ENCODE results near the gene PLEKHA6. TPM values are rescaled to one million over a fixed set of nuclear protein-coding genes. Genes with fewer than 3 reads are reported as not detected.

PLEKHA6 gene
- total and polyA plus RNA-seq, 2 experiments from 2014 or later = 2.8 to 6.2 TPM

DNA sequence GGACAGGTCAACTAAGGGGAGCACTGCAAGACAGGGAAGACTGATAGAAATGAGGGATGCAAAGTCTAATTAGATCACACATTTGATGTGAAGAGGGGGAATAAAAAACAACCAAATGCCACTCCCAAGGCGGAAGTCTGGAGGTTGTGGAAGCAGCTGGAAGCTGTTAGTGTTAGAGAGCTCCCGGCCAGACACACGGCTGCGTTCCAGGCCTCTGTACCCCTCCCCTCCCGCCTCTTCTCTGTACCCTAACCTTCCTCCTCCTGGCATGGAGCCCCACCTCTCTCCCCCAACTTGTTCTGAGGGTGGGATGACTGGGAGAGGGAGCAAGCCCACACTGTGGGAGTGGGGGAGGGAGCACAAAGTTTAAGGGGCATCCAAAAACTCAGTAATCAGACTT is 67.0 kb downstream of the PLEKHA6 start:
- Histone ChIP-seq H3K4me1 (ENCODE audit: insufficient read depth) (peaks cover 30% of the 10 kb centered on the region), H3K9me2 (ENCODE audit: insufficient read depth) (no peaks in the 10 kb centered on the region), H3K79me2 (replicated peaks; ENCODE audit: insufficient read depth) (no peaks in the 10 kb centered on the region), H3K27me3 (ENCODE audit: insufficient read depth) (no peaks in the 10 kb centered on the region), H4K20me1 (replicated peaks; ENCODE audit: insufficient read depth) (no peaks in the 10 kb centered on the region), H3K27ac (ENCODE audit: low read depth) (no peak overlapping the region), H3F3A (replicated peaks; ENCODE audit: low read depth) (0 out of 2 replicates have a peak, but pooled peaks cover 3% of the 10 kb centered on the region), H3K36me3 (ENCODE audit: insufficient read depth) (no peaks in the 10 kb centered on the region), H2AFZ (no peak overlapping the region), H3K4me3 (no peak overlapping the region), H3K4me2 (no peak overlapping the region)
- H3K27ac Mint-ChIP-seq = no peak overlapping the region
- H3K27me3 Mint-ChIP-seq (ENCODE audit: insufficient read depth, low read depth, poor library complexity) = peaks cover 14% of the 10 kb centered on the region
- no peaks in the 10 kb centered on the region for H3K9me3 Mint-ChIP-seq
- ATAC-seq (no peak), DNase-seq (ENCODE audit: low spot score) (no peak)
- peaks cover 54% of the 10 kb centered on the region for H3K4me1 Mint-ChIP-seq
- no peak overlapping the region for H3K4me3 Mint-ChIP-seq
- TF ChIP-seq ZNF114 (CRISPR knock-in tag; IDR thresholded peaks at IDR 0.05) (no peak), POLR2AphosphoS5 (IDR thresholded peaks at IDR 0.05; ENCODE audit: low read depth) (no peak), EZH2phosphoT487 (IDR thresholded peaks at IDR 0.05; ENCODE audit: unreplicated experiment) (no peak), EZH2 (IDR thresholded peaks at IDR 0.05; ENCODE audit: low read depth, unreplicated experiment) (no peak), CREB1 (CRISPR knock-in tag; IDR thresholded peaks at IDR 0.05; ENCODE audit: low read depth) (no peak), JUNB (IDR thresholded peaks at IDR 0.05; ENCODE audit: unreplicated experiment) (no peak), STAT1 (IDR thresholded peaks at IDR 0.05; ENCODE audit: unreplicated experiment) (no peak), ZNF331 (CRISPR knock-in tag; IDR thresholded peaks at IDR 0.05; ENCODE audit: low read depth) (no peak), NANOG (IDR thresholded peaks at IDR 0.05; ENCODE audit: borderline replicate concordance) (no peak)
- TF ChIP-seq, protein P1, sequence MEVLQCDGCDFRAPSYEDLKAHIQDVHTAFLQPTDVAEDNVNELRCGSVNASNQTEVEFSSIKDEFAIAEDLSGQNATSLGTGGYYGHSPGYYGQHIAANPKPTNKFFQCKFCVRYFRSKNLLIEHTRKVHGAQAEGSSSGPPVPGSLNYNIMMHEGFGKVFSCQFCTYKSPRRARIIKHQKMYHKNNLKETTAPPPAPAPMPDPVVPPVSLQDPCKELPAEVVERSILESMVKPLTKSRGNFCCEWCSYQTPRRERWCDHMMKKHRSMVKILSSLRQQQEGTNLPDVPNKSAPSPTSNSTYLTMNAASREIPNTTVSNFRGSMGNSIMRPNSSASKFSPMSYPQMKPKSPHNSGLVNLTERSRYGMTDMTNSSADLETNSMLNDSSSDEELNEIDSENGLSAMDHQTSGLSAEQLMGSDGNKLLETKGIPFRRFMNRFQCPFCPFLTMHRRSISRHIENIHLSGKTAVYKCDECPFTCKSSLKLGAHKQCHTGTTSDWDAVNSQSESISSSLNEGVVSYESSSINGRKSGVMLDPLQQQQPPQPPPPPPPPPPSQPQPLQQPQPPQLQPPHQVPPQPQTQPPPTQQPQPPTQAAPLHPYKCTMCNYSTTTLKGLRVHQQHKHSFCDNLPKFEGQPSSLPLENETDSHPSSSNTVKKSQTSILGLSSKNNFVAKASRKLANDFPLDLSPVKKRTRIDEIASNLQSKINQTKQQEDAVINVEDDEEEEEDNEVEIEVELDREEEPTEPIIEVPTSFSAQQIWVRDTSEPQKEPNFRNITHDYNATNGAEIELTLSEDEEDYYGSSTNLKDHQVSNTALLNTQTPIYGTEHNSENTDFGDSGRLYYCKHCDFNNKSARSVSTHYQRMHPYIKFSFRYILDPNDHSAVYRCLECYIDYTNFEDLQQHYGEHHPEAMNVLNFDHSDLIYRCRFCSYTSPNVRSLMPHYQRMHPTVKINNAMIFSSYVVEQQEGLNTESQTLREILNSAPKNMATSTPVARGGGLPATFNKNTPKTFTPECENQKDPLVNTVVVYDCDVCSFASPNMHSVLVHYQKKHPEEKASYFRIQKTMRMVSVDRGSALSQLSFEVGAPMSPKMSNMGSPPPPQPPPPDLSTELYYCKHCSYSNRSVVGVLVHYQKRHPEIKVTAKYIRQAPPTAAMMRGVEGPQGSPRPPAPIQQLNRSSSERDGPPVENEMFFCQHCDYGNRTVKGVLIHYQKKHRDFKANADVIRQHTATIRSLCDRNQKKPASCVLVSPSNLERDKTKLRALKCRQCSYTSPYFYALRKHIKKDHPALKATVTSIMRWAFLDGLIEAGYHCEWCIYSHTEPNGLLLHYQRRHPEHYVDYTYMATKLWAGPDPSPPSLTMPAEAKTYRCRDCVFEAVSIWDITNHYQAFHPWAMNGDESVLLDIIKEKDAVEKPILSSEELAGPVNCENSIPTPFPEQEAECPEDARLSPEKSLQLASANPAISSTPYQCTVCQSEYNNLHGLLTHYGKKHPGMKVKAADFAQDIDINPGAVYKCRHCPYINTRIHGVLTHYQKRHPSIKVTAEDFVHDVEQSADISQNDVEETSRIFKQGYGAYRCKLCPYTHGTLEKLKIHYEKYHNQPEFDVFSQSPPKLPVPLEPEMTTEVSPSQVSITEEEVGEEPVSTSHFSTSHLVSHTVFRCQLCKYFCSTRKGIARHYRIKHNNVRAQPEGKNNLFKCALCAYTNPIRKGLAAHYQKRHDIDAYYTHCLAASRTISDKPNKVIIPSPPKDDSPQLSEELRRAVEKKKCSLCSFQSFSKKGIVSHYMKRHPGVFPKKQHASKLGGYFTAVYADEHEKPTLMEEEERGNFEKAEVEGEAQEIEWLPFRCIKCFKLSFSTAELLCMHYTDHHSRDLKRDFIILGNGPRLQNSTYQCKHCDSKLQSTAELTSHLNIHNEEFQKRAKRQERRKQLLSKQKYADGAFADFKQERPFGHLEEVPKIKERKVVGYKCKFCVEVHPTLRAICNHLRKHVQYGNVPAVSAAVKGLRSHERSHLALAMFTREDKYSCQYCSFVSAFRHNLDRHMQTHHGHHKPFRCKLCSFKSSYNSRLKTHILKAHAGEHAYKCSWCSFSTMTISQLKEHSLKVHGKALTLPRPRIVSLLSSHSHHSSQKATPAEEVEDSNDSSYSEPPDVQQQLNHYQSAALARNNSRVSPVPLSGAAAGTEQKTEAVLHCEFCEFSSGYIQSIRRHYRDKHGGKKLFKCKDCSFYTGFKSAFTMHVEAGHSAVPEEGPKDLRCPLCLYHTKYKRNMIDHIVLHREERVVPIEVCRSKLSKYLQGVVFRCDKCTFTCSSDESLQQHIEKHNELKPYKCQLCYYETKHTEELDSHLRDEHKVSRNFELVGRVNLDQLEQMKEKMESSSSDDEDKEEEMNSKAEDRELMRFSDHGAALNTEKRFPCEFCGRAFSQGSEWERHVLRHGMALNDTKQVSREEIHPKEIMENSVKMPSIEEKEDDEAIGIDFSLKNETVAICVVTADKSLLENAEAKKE (CRISPR knock-in tag; IDR thresholded peaks at IDR 0.05) = no peak
- TF ChIP-seq, protein P2, sequence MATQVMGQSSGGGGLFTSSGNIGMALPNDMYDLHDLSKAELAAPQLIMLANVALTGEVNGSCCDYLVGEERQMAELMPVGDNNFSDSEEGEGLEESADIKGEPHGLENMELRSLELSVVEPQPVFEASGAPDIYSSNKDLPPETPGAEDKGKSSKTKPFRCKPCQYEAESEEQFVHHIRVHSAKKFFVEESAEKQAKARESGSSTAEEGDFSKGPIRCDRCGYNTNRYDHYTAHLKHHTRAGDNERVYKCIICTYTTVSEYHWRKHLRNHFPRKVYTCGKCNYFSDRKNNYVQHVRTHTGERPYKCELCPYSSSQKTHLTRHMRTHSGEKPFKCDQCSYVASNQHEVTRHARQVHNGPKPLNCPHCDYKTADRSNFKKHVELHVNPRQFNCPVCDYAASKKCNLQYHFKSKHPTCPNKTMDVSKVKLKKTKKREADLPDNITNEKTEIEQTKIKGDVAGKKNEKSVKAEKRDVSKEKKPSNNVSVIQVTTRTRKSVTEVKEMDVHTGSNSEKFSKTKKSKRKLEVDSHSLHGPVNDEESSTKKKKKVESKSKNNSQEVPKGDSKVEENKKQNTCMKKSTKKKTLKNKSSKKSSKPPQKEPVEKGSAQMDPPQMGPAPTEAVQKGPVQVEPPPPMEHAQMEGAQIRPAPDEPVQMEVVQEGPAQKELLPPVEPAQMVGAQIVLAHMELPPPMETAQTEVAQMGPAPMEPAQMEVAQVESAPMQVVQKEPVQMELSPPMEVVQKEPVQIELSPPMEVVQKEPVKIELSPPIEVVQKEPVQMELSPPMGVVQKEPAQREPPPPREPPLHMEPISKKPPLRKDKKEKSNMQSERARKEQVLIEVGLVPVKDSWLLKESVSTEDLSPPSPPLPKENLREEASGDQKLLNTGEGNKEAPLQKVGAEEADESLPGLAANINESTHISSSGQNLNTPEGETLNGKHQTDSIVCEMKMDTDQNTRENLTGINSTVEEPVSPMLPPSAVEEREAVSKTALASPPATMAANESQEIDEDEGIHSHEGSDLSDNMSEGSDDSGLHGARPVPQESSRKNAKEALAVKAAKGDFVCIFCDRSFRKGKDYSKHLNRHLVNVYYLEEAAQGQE (IDR thresholded peaks at IDR 0.05; ENCODE audit: unreplicated experiment) = no peak
- TF ChIP-seq, protein P3, sequence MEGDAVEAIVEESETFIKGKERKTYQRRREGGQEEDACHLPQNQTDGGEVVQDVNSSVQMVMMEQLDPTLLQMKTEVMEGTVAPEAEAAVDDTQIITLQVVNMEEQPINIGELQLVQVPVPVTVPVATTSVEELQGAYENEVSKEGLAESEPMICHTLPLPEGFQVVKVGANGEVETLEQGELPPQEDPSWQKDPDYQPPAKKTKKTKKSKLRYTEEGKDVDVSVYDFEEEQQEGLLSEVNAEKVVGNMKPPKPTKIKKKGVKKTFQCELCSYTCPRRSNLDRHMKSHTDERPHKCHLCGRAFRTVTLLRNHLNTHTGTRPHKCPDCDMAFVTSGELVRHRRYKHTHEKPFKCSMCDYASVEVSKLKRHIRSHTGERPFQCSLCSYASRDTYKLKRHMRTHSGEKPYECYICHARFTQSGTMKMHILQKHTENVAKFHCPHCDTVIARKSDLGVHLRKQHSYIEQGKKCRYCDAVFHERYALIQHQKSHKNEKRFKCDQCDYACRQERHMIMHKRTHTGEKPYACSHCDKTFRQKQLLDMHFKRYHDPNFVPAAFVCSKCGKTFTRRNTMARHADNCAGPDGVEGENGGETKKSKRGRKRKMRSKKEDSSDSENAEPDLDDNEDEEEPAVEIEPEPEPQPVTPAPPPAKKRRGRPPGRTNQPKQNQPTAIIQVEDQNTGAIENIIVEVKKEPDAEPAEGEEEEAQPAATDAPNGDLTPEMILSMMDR (conservative IDR thresholded peaks at IDR 0.05; ENCODE audit: low read depth in 2 of 2) = no peak
- TF ChIP-seq, protein P4, sequence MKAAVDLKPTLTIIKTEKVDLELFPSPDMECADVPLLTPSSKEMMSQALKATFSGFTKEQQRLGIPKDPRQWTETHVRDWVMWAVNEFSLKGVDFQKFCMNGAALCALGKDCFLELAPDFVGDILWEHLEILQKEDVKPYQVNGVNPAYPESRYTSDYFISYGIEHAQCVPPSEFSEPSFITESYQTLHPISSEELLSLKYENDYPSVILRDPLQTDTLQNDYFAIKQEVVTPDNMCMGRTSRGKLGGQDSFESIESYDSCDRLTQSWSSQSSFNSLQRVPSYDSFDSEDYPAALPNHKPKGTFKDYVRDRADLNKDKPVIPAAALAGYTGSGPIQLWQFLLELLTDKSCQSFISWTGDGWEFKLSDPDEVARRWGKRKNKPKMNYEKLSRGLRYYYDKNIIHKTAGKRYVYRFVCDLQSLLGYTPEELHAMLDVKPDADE (IDR thresholded peaks at IDR 0.05) = no peak
- H3K36me3 Mint-ChIP-seq (ENCODE audit: low read depth) = no peaks in the 10 kb centered on the region; the same call in 2 of the 3 replicates

Data from GM23338 (cell line).